Neural progenitor cell (in vitro differentiated cells): ENCODE data around the gene MAN1A1. TPM values are rescaled to one million over a fixed set of nuclear protein-coding genes. Genes with fewer than 3 reads are reported as not detected.

ENCODE experiments used
- DNase-seq: peaks from one replicate; pipeline ENCODE4 v3.0.0-alpha.2; 2016; ENCODE audit warnings: low spot score
- H2AFZ ChIP-seq: fragments of 200-600 bp; sonication (generic); replicated peaks from 2 replicates; pipeline ENCODE4 v1.6.1; 2016; ENCODE audit warnings: antibody characterized with exemption
- H3F3A ChIP-seq: fragments of 200-600 bp; sonication (generic); 2 replicates; pipeline ENCODE4 v1.6.1; 2016; ENCODE audit warnings: antibody characterized with exemption, low read depth
- H3K27ac ChIP-seq: fragments of 200-600 bp; sonication (generic); 2 replicates; pipeline ENCODE4 v1.5.1; 2016; ENCODE audit warnings: mild to moderate bottlenecking
- H3K27me3 ChIP-seq: fragments of 200-600 bp; sonication (generic); 2 replicates; pipeline ENCODE4 v1.6.1; 2016; ENCODE audit warnings: mild to moderate bottlenecking, moderate library complexity
- H3K36me3 ChIP-seq: fragments of 200-600 bp; sonication (generic); 2 replicates; pipeline ENCODE4 v1.5.1; 2016
- H3K4me1 ChIP-seq: fragments of 200-600 bp; sonication (generic); 2 replicates; pipeline ENCODE4 v1.6.1; 2016; ENCODE audit warnings: mixed run types
- H3K4me2 ChIP-seq: fragments of 200-600 bp; sonication (generic); 2 replicates; pipeline ENCODE4 v1.6.1; 2016
- H3K4me3 ChIP-seq: fragments of 200-600 bp; sonication (generic); 2 replicates; pipeline ENCODE4 v1.5.1; 2016
- H3K79me2 ChIP-seq: fragments of 200-600 bp; sonication (generic); 2 replicates; pipeline ENCODE4 v1.6.1; 2016; ENCODE audit warnings: low read depth
- H3K9ac ChIP-seq: fragments of 200-600 bp; sonication (generic); 2 replicates; pipeline ENCODE4 v1.6.1; 2016
- H3K9me3 ChIP-seq: fragments of 200-600 bp; sonication (generic); 2 replicates; pipeline ENCODE4 v1.5.1; 2016; ENCODE audit warnings: low read depth
- H4K20me1 ChIP-seq: fragments of 200-600 bp; sonication (generic); 2 replicates; pipeline ENCODE4 v1.6.1; 2016; ENCODE audit warnings: low read depth
- H3K27ac Mint-ChIP-seq: 3 replicates; pipeline ENCODE4 v1.8.0; 2021; ENCODE audit warnings: mixed read lengths
- H3K27me3 Mint-ChIP-seq: 2 replicates; pipeline ENCODE4 v1.8.0; 2022; ENCODE audit warnings: low read depth, mild to moderate bottlenecking, inconsistent platforms, moderate library complexity, mixed read lengths; ENCODE audit not compliant: insufficient read depth
- H3K36me3 Mint-ChIP-seq: 3 replicates; pipeline ENCODE4 v1.8.0; 2021; ENCODE audit warnings: mixed read lengths
- H3K4me1 Mint-ChIP-seq: 3 replicates; pipeline ENCODE4 v1.8.0; 2021; ENCODE audit warnings: mixed read lengths
- H3K4me3 Mint-ChIP-seq: 3 replicates; pipeline ENCODE4 v1.8.0; 2021; ENCODE audit warnings: mild to moderate bottlenecking, moderate library complexity, mixed read lengths
- H3K9me3 Mint-ChIP-seq: 3 replicates; pipeline ENCODE4 v1.8.0; 2020; ENCODE audit warnings: mixed read lengths
- CTCF ChIP-seq: fragments of 200-600 bp; sonication (generic); IDR thresholded peaks from 2 replicates; pipeline ENCODE4 v1.5.1; 2017; ENCODE audit warnings: antibody characterized with exemption, mild to moderate bottlenecking
- EZH2 ChIP-seq: fragments of 200-600 bp; sonication (generic); IDR thresholded peaks from 2 replicates; pipeline ENCODE4 v1.6.1; 2017; ENCODE audit warnings: antibody characterized with exemption, mild to moderate bottlenecking, moderate library complexity
- EZH2phosphoT487 ChIP-seq: fragments of 200-600 bp; sonication (generic); IDR thresholded peaks from 2 replicates; pipeline ENCODE4 v1.6.1; 2017; ENCODE audit warnings: antibody characterized with exemption
- total RNA-seq: library from RNA; depleted of rRNA; stranded (reverse); fragments of >200 nt; gene quantifications from 2 replicates; pipeline ENCODE4 v1.2.3, GENCODE V29; 2015; ENCODE audit warnings: low replicate concordance

The MAN1A1 gene
- total RNA-seq, 1 donor from 2014 or later: 5.2 TPM

GRCh38 chr6:119220452-119220851, 129.1 kb downstream of the MAN1A1 start:
- H4K20me1 ChIP-seq: no peaks in the 10 kb centered on the region
- no peaks in the 10 kb centered on the region for H3F3A ChIP-seq
- H3K27ac ChIP-seq: no peak overlapping the region
- Mint-ChIP-seq H3K27ac (no peak overlapping the region), H3K27me3 (peaks cover 5% of the 10 kb centered on the region), H3K4me1 (peaks cover 4% of the 10 kb centered on the region), H3K4me3 (no peak overlapping the region), H3K9me3 (no peaks in the 10 kb centered on the region), H3K36me3 (no peaks in the 10 kb centered on the region)
- no peak overlapping the region for H3K9ac ChIP-seq
- H2AFZ ChIP-seq: no peak overlapping the region
- H3K36me3 ChIP-seq: no peaks in the 10 kb centered on the region
- H3K4me3 ChIP-seq: no peak overlapping the region
- H3K27me3 ChIP-seq: no peaks in the 10 kb centered on the region
- H3K79me2 ChIP-seq: no peaks in the 10 kb centered on the region
- no peak for TF ChIP-seq EZH2
- TF ChIP-seq CTCF: no peak
- no peak for TF ChIP-seq EZH2phosphoT487
- H3K4me2 ChIP-seq: no peak overlapping the region
- no peak for DNase-seq
- H3K9me3 ChIP-seq: no peaks in the 10 kb centered on the region
- no peaks in the 10 kb centered on the region for H3K4me1 ChIP-seq

GRCh38 chr6:119218548-119218947, 131.0 kb downstream of the MAN1A1 start:
- H3K36me3 Mint-ChIP-seq: no peaks in the 10 kb centered on the region
- DNase-seq: no peak
- Histone ChIP-seq H3K4me2 (no peak overlapping the region), H3F3A (no peaks in the 10 kb centered on the region), H3K79me2 (no peaks in the 10 kb centered on the region), H4K20me1 (no peaks in the 10 kb centered on the region), H2AFZ (no peak overlapping the region), H3K27ac (no peak overlapping the region), H3K4me1 (no peaks in the 10 kb centered on the region), H3K4me3 (no peak overlapping the region), H3K9me3 (no peaks in the 10 kb centered on the region), H3K36me3 (no peaks in the 10 kb centered on the region), H3K9ac (no peak overlapping the region), H3K27me3 (no peaks in the 10 kb centered on the region)
- H3K4me3 Mint-ChIP-seq: no peak overlapping the region
- TF ChIP-seq EZH2phosphoT487 (no peak), EZH2 (no peak), CTCF (no peak)
- H3K9me3 Mint-ChIP-seq: no peaks in the 10 kb centered on the region
- no peaks in the 10 kb centered on the region for H3K4me1 Mint-ChIP-seq
- no peak overlapping the region for H3K27ac Mint-ChIP-seq
- H3K27me3 Mint-ChIP-seq: peaks cover 2% of the 10 kb centered on the region

- no peak for DNase-seq
- no peak overlapping the region for H3K4me3 Mint-ChIP-seq
- no peaks in the 10 kb centered on the region for H3K36me3 Mint-ChIP-seq
- Histone ChIP-seq H3K4me3 (no peak overlapping the region), H3K79me2 (no peaks in the 10 kb centered on the region), H3F3A (no peaks in the 10 kb centered on the region), H3K36me3 (no peaks in the 10 kb centered on the region), H4K20me1 (no peaks in the 10 kb centered on the region), H3K4me2 (no peak overlapping the region), H3K9me3 (no peaks in the 10 kb centered on the region), H3K9ac (no peak overlapping the region), H2AFZ (no peak overlapping the region), H3K27me3 (no peaks in the 10 kb centered on the region), H3K4me1 (no peaks in the 10 kb centered on the region), H3K27ac (no peak overlapping the region)
- H3K9me3 Mint-ChIP-seq: no peaks in the 10 kb centered on the region
- H3K27ac Mint-ChIP-seq: no peak overlapping the region
- no peak for TF ChIP-seq CTCF
- TF ChIP-seq EZH2phosphoT487: no peak
- H3K4me1 Mint-ChIP-seq: no peaks in the 10 kb centered on the region
- H3K27me3 Mint-ChIP-seq: peaks cover 2% of the 10 kb centered on the region
Observed at GRCh38 chr6:119215885-119216590, 133.5 kb downstream of the MAN1A1 start.
